Neural progenitor cell (in vitro differentiated cells): Measurements from ENCODE around the gene ZNF197. TPM values are rescaled to one million over a fixed set of nuclear protein-coding genes. Genes with fewer than 3 reads are reported as not detected.

Source experiments
- DNase-seq: peaks from one replicate; pipeline ENCODE4 v3.0.0-alpha.2; 2016; ENCODE audit warnings: low spot score
- H2AFZ ChIP-seq: fragments of 200-600 bp; sonication (generic); replicated peaks from 2 replicates; pipeline ENCODE4 v1.6.1; 2016; ENCODE audit warnings: antibody characterized with exemption
- H3F3A ChIP-seq: fragments of 200-600 bp; sonication (generic); 2 replicates; pipeline ENCODE4 v1.6.1; 2016; ENCODE audit warnings: antibody characterized with exemption, low read depth
- H3K27ac ChIP-seq: fragments of 200-600 bp; sonication (generic); 2 replicates; pipeline ENCODE4 v1.5.1; 2016; ENCODE audit warnings: mild to moderate bottlenecking
- H3K27me3 ChIP-seq: fragments of 200-600 bp; sonication (generic); 2 replicates; pipeline ENCODE4 v1.6.1; 2016; ENCODE audit warnings: mild to moderate bottlenecking, moderate library complexity
- H3K36me3 ChIP-seq: fragments of 200-600 bp; sonication (generic); 2 replicates; pipeline ENCODE4 v1.5.1; 2016
- H3K4me1 ChIP-seq: fragments of 200-600 bp; sonication (generic); 2 replicates; pipeline ENCODE4 v1.6.1; 2016; ENCODE audit warnings: mixed run types
- H3K4me2 ChIP-seq: fragments of 200-600 bp; sonication (generic); 2 replicates; pipeline ENCODE4 v1.6.1; 2016
- H3K4me3 ChIP-seq: fragments of 200-600 bp; sonication (generic); 2 replicates; pipeline ENCODE4 v1.5.1; 2016
- H3K79me2 ChIP-seq: fragments of 200-600 bp; sonication (generic); 2 replicates; pipeline ENCODE4 v1.6.1; 2016; ENCODE audit warnings: low read depth
- H3K9ac ChIP-seq: fragments of 200-600 bp; sonication (generic); 2 replicates; pipeline ENCODE4 v1.6.1; 2016
- H3K9me3 ChIP-seq: fragments of 200-600 bp; sonication (generic); 2 replicates; pipeline ENCODE4 v1.5.1; 2016; ENCODE audit warnings: low read depth
- H4K20me1 ChIP-seq: fragments of 200-600 bp; sonication (generic); 2 replicates; pipeline ENCODE4 v1.6.1; 2016; ENCODE audit warnings: low read depth
- H3K27ac Mint-ChIP-seq: 3 replicates; pipeline ENCODE4 v1.8.0; 2021; ENCODE audit warnings: mixed read lengths
- H3K27me3 Mint-ChIP-seq: 2 replicates; pipeline ENCODE4 v1.8.0; 2022; ENCODE audit warnings: low read depth, mild to moderate bottlenecking, inconsistent platforms, moderate library complexity, mixed read lengths; ENCODE audit not compliant: insufficient read depth
- H3K36me3 Mint-ChIP-seq: 3 replicates; pipeline ENCODE4 v1.8.0; 2021; ENCODE audit warnings: mixed read lengths
- H3K4me1 Mint-ChIP-seq: 3 replicates; pipeline ENCODE4 v1.8.0; 2021; ENCODE audit warnings: mixed read lengths
- H3K4me3 Mint-ChIP-seq: 3 replicates; pipeline ENCODE4 v1.8.0; 2021; ENCODE audit warnings: mild to moderate bottlenecking, moderate library complexity, mixed read lengths
- H3K9me3 Mint-ChIP-seq: 3 replicates; pipeline ENCODE4 v1.8.0; 2020; ENCODE audit warnings: mixed read lengths
- CTCF ChIP-seq: fragments of 200-600 bp; sonication (generic); IDR thresholded peaks from 2 replicates; pipeline ENCODE4 v1.5.1; 2017; ENCODE audit warnings: antibody characterized with exemption, mild to moderate bottlenecking
- EZH2 ChIP-seq: fragments of 200-600 bp; sonication (generic); IDR thresholded peaks from 2 replicates; pipeline ENCODE4 v1.6.1; 2017; ENCODE audit warnings: antibody characterized with exemption, mild to moderate bottlenecking, moderate library complexity
- EZH2phosphoT487 ChIP-seq: fragments of 200-600 bp; sonication (generic); IDR thresholded peaks from 2 replicates; pipeline ENCODE4 v1.6.1; 2017; ENCODE audit warnings: antibody characterized with exemption
- total RNA-seq: library from RNA; depleted of rRNA; stranded (reverse); fragments of >200 nt; gene quantifications from 2 replicates; pipeline ENCODE4 v1.2.3, GENCODE V29; 2015; ENCODE audit warnings: low replicate concordance

The ZNF197 gene
- total RNA-seq, 1 donor from 2014 or later = 49.1 TPM

GRCh38 chr3:44678480-44679116, 53.8 kb downstream of the ZNF197 start:
- Histone ChIP-seq H3K4me3 (no peak overlapping the region), H3K27ac (no peak overlapping the region), H3K4me2 (no peak overlapping the region), H3K9ac (no peak overlapping the region), H4K20me1 (no peaks in the 10 kb centered on the region), H3K9me3 (no peaks in the 10 kb centered on the region), H3K79me2 (no peaks in the 10 kb centered on the region), H3K4me1 (no peaks in the 10 kb centered on the region), H3F3A (no peaks in the 10 kb centered on the region), H2AFZ (no peak overlapping the region), H3K36me3 (no peaks in the 10 kb centered on the region), H3K27me3 (no peaks in the 10 kb centered on the region)
- Mint-ChIP-seq H3K27ac (no peak overlapping the region), H3K9me3 (peaks cover 28% of the 10 kb centered on the region), H3K4me1 (no peaks in the 10 kb centered on the region), H3K27me3 (peaks cover 2% of the 10 kb centered on the region), H3K36me3 (peaks cover 14% of the 10 kb centered on the region), H3K4me3 (no peak overlapping the region)
- no peak for TF ChIP-seq EZH2phosphoT487
- no peak for TF ChIP-seq CTCF
- no peak for TF ChIP-seq EZH2
- DNase-seq = no peak

GRCh38 chr3:44680921-44681455, 56.2 kb downstream of the ZNF197 start:
- Mint-ChIP-seq H3K4me3 (no peak overlapping the region), H3K9me3 (peaks cover 39% of the 10 kb centered on the region), H3K4me1 (peaks cover 3% of the 10 kb centered on the region), H3K27me3 (peaks cover 5% of the 10 kb centered on the region), H3K36me3 (peaks cover 22% of the 10 kb centered on the region), H3K27ac (no peak overlapping the region)
- Histone ChIP-seq H3K9ac (no peak overlapping the region), H3K4me2 (no peak overlapping the region), H3F3A (no peaks in the 10 kb centered on the region), H3K4me1 (no peaks in the 10 kb centered on the region), H3K4me3 (no peak overlapping the region), H4K20me1 (no peaks in the 10 kb centered on the region), H3K36me3 (no peaks in the 10 kb centered on the region), H3K9me3 (no peaks in the 10 kb centered on the region), H3K79me2 (no peaks in the 10 kb centered on the region), H2AFZ (no peak overlapping the region), H3K27ac (no peak overlapping the region), H3K27me3 (no peaks in the 10 kb centered on the region)
- no peak for TF ChIP-seq CTCF
- no peak for TF ChIP-seq EZH2phosphoT487
- no peak for TF ChIP-seq EZH2
- no peak for DNase-seq

GRCh38 chr3:44682182-44682896, 57.5 kb downstream of the ZNF197 start:
- TF ChIP-seq EZH2phosphoT487 = no peak
- TF ChIP-seq EZH2 = no peak

More at GRCh38 chr3:44682182-44682896, 57.5 kb downstream of the ZNF197 start:
- Mint-ChIP-seq H3K27me3 (peaks cover 5% of the 10 kb centered on the region), H3K4me3 (no peak overlapping the region), H3K9me3 (peaks cover 43% of the 10 kb centered on the region), H3K4me1 (peaks cover 3% of the 10 kb centered on the region), H3K36me3 (peaks cover 22% of the 10 kb centered on the region), H3K27ac (no peak overlapping the region)
- no peak for DNase-seq
- no peak overlapping the region for H3K4me2 ChIP-seq
- no peak overlapping the region for H2AFZ ChIP-seq
- H3K79me2 ChIP-seq = no peaks in the 10 kb centered on the region
- no peaks in the 10 kb centered on the region for H3K4me1 ChIP-seq
- no peaks in the 10 kb centered on the region for H4K20me1 ChIP-seq
- no peaks in the 10 kb centered on the region for H3F3A ChIP-seq
- H3K9me3 ChIP-seq = no peaks in the 10 kb centered on the region
- H3K9ac ChIP-seq = no peak overlapping the region
- no peaks in the 10 kb centered on the region for H3K36me3 ChIP-seq
- no peak overlapping the region for H3K27ac ChIP-seq
- H3K27me3 ChIP-seq = no peaks in the 10 kb centered on the region
- no peak overlapping the region for H3K4me3 ChIP-seq
